Activated CD8-positive, alpha-beta T cell treated with anti-CD3 and anti-CD28 coated beads for 36 hours (primary cell): ENCODE data around the gene EVI2A. TPM values are rescaled to one million over a fixed set of nuclear protein-coding genes. Genes with fewer than 3 reads are reported as not detected.

ENCODE experiments used
- ATAC-seq: fragments of 200-7000 bp; cut with Tn5 transposase; one replicate; pipeline ENCODE4 v1.10.0; 2021; ENCODE audit warnings: mild to moderate bottlenecking, moderate library complexity
- CTCF ChIA-PET: fragments of 350-600 bp; sonication (Branson Sonifier 250); formaldehyde crosslinking; loops from one replicate; lab custom pipeline; 2021; ENCODE audit warnings: antibody characterized with exemption; lab: Charles Lee
- POLR2A ChIA-PET: fragments of 350-600 bp; sonication (Branson Sonifier 250); formaldehyde crosslinking; loops from one replicate; lab custom pipeline; 2021; ENCODE audit warnings: antibody characterized with exemption; lab: Charles Lee
- DNase-seq: peaks from one replicate; pipeline ENCODE4 v3.0.0-alpha.2; 2020
- H3K27ac Mint-ChIP-seq: one replicate; pipeline ENCODE4 v1.8.0; 2021; ENCODE audit warnings: mild to moderate bottlenecking, mixed read lengths
- H3K27me3 Mint-ChIP-seq: one replicate; pipeline ENCODE4 v1.8.0; 2021; ENCODE audit warnings: mixed read lengths
- H3K36me3 Mint-ChIP-seq: one replicate; pipeline ENCODE4 v1.8.0; 2021; ENCODE audit warnings: low read depth, mixed read lengths
- H3K4me1 Mint-ChIP-seq: one replicate; pipeline ENCODE4 v1.8.0; 2021; ENCODE audit warnings: low read depth, mixed read lengths
- H3K4me3 Mint-ChIP-seq: one replicate; pipeline ENCODE4 v1.8.0; 2021; ENCODE audit warnings: mild to moderate bottlenecking, moderate library complexity, mixed read lengths
- H3K9me3 Mint-ChIP-seq: one replicate; pipeline ENCODE4 v1.8.0; 2021; ENCODE audit warnings: mixed read lengths
- intact Hi-C: fragments of 100-400 bp; cut with micrococcal nuclease; formaldehyde crosslinking; loops from one replicate; pipeline ENCODE4 v1.10.0; 2022
- total RNA-seq, 2 experiments: library from RNA; stranded (reverse); gene quantifications; one replicate each; pipeline ENCODE4 v1.2.3, GENCODE V29; 2021
- TF ChIP-seq, protein P1 (sequence below): fragments of 200-600 bp; IDR thresholded peaks from one replicate; pipeline ENCODE4 v1.8.0; 2022; ENCODE audit warnings: antibody characterized with exemption, mild to moderate bottlenecking

The EVI2A gene, protein sequence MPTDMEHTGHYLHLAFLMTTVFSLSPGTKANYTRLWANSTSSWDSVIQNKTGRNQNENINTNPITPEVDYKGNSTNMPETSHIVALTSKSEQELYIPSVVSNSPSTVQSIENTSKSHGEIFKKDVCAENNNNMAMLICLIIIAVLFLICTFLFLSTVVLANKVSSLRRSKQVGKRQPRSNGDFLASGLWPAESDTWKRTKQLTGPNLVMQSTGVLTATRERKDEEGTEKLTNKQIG
- 10 to 100 TPM; 31.7 to 37.0 TPM for total RNA-seq

DNA sequence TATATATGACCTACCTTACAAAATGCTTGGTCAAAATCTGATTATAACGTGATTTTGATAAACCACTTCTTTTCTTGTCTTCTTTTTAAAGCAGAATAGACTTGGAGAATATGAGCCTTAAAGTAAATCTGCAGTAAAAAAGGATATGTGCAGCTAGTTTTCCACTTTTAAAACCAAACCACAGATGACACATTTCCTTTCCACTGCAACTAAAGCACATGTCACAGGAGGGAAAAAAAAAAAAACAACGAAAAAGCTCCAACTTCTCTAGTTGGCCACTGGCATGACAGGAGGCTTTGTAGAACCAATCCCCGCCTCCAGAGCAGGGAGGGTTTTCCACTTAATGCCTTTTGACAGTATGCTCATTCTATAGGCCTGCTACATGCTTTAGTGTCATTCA is at the start of gene EVI2A:
Gene EVI2A, minus strand, starts transcription at position 142 of the 400 bp plus-strand sequence. CDS start 2,609 bp downstream, outside the sequence.
- ATAC-seq: peak; percentile 92
- Mint-ChIP-seq H3K4me1 (peaks cover 20% of the 10 kb centered on the region), H3K4me3 (peak within 1 kb of the TSS; percentile 75), H3K27ac (peak within 1 kb of the TSS; percentile 92), H3K27me3 (no peaks in the 10 kb centered on the region), H3K9me3 (no peaks in the 10 kb centered on the region), H3K36me3 (peaks cover 28% of the 10 kb centered on the region)
- intact Hi-C loops: loop anchor here (1.0 kb wide), 1 partner anchor 10 kb away; no protein-coding TSS in a partner anchor
- ChIA-PET POLR2A (interaction anchor here (5.5 kb wide), 1 partner anchor 13 kb away, joined by 114 read pairs; the partner anchor contains the start of gene EVI2B), CTCF (interaction anchor here (1.7 kb wide), 1 partner anchor 51 kb away, joined by 5 read pairs; no protein-coding TSS in a partner anchor)
- TF ChIP-seq, protein P1, sequence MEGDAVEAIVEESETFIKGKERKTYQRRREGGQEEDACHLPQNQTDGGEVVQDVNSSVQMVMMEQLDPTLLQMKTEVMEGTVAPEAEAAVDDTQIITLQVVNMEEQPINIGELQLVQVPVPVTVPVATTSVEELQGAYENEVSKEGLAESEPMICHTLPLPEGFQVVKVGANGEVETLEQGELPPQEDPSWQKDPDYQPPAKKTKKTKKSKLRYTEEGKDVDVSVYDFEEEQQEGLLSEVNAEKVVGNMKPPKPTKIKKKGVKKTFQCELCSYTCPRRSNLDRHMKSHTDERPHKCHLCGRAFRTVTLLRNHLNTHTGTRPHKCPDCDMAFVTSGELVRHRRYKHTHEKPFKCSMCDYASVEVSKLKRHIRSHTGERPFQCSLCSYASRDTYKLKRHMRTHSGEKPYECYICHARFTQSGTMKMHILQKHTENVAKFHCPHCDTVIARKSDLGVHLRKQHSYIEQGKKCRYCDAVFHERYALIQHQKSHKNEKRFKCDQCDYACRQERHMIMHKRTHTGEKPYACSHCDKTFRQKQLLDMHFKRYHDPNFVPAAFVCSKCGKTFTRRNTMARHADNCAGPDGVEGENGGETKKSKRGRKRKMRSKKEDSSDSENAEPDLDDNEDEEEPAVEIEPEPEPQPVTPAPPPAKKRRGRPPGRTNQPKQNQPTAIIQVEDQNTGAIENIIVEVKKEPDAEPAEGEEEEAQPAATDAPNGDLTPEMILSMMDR: no peak
- peak; percentile 94 for DNase-seq

DNA sequence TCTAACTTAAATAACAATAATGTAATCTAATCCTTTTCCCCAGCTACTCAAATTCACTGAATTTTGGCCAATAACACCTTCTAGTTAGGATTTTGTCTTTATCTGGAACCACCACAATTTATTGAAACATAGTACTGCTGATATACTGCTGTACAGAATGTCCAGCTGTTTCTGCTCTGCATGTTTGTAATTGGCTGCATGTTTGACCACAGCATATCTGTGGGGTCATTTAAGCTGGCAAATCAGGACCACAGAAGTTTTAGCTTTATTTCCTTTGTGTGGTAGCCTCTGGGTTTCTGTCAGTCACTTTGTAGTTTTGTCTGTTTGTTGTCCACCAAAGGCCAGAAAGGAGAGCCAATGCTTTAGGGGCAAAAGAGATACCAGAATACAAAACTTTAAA is 47.8 kb upstream of the EVI2A start:
- peaks cover 2% of the 10 kb centered on the region for H3K36me3 Mint-ChIP-seq
- intact Hi-C loops: no loop called here
- no peaks in the 10 kb centered on the region for H3K27me3 Mint-ChIP-seq
- H3K27ac Mint-ChIP-seq: no peak overlapping the region
- POLR2A ChIA-PET: interaction anchor here (0.6 to 1.2 kb wide), 2 partner anchors 21 to 311 kb away, joined by 3 read pairs; no protein-coding TSS in a partner anchor
- ATAC-seq: no peak
- H3K4me1 Mint-ChIP-seq: peaks cover 22% of the 10 kb centered on the region
- TF ChIP-seq, protein P1: no peak
- no peak for DNase-seq
- CTCF ChIA-PET: interaction anchor here (0.7 to 1.5 kb wide), 5 partner anchors 20 to 160 kb away, joined by 3 to 5 read pairs (median 3); no protein-coding TSS in a partner anchor
- H3K4me3 Mint-ChIP-seq: no peak overlapping the region
- no peaks in the 10 kb centered on the region for H3K9me3 Mint-ChIP-seq

DNA sequence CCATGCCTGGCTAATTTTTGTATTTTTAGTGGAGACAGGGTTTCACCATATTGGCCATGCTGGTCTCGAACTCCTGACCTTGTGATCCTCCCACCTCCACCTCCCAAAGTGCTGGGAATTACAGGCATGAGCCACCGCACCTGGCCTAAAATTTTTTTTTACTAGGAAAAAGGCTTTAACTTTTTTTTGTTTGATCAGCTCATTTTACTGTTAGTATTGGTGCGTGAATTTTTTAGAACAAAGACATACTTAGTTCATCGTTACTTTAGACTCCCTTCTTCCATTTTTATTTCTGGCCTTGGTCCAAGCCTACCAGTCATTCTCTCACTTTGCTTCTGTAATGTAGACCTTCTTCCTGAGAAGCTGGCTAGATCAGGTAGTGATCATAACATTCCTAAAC is 44.7 kb upstream of the EVI2A start:
- DNase-seq (no peak), ATAC-seq (no peak)
- intact Hi-C loops: no loop called here
- TF ChIP-seq, protein P1: no peak
- H3K36me3 Mint-ChIP-seq: peaks cover 5% of the 10 kb centered on the region
- ChIA-PET POLR2A (no interaction called here), CTCF (interaction anchor here (0.8 to 2.2 kb wide), 4 partner anchors 13 to 159 kb away, joined by 3 to 6 read pairs (median 4); no protein-coding TSS in a partner anchor)
- H3K4me3 Mint-ChIP-seq: no peak overlapping the region
- H3K4me1 Mint-ChIP-seq: peaks cover 6% of the 10 kb centered on the region
- H3K27ac Mint-ChIP-seq: no peak overlapping the region
- H3K27me3 Mint-ChIP-seq: no peaks in the 10 kb centered on the region
- no peaks in the 10 kb centered on the region for H3K9me3 Mint-ChIP-seq

DNA sequence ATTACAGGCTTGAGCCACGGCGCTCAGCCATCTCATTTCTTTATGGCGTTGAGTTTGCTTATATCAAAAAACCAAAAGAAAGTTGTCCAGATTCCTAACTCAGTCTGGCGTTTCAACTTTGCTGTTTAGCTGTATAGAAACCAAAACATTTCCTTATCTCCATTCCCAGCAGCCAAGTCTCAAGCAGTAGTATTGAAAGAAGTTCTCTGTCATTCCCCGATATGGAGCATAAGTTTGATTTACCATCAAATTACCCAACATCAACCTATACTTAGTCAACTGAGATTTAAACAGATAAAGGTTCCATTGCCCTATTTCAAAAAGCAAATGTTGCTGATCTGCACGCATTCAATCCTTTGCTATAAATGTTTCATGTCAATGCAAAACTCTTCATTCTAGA is 42.6 kb upstream of the EVI2A start:
- Mint-ChIP-seq H3K4me3 (no peak overlapping the region), H3K9me3 (no peaks in the 10 kb centered on the region), H3K27ac (no peak overlapping the region), H3K4me1 (no peaks in the 10 kb centered on the region), H3K27me3 (no peaks in the 10 kb centered on the region), H3K36me3 (peaks cover 6% of the 10 kb centered on the region)
- intact Hi-C loops: no loop called here
- TF ChIP-seq, protein P1: no peak
- ChIA-PET POLR2A (no interaction called here), CTCF (interaction anchor here (0.6 to 4.3 kb wide), 3 partner anchors 8 to 148 kb away, joined by 3 to 20 read pairs (median 3); no protein-coding TSS in a partner anchor)
- DNase-seq (no peak), ATAC-seq (no peak)

DNA sequence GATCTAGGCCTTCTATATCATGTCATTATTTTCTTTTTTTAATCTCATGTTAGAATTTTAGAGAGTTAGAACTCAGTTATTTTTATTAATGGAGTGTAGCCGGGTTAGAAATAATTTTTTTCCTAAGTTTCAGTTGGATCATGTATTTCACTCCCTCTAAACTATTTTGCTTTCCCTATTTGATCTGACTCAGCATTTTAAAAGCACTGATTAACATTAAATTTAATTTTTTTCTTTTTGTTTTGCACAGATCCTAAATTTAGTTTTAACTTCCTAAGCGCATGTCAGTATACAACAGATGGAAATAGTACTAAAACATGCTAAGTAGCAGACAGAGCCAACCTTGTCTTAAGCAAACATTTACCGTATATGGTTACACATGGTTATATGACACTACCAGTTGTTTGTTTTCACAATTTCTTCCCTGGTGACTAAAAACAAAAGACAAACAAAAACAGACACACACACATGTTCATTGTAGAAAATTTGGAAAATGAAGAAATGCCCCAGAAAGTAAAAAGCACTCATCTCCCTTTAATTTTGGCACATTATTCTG is 36.5 kb upstream of the EVI2A start:
- ChIA-PET CTCF (no interaction called here), POLR2A (no interaction called here)
- H3K27me3 Mint-ChIP-seq: no peaks in the 10 kb centered on the region
- TF ChIP-seq, protein P1: no peak
- peaks cover 12% of the 10 kb centered on the region for H3K36me3 Mint-ChIP-seq
- H3K27ac Mint-ChIP-seq: no peak overlapping the region
- intact Hi-C loops: no loop called here
- H3K9me3 Mint-ChIP-seq: no peaks in the 10 kb centered on the region
- ATAC-seq (no peak), DNase-seq (no peak)
- H3K4me3 Mint-ChIP-seq: no peak overlapping the region
- H3K4me1 Mint-ChIP-seq: no peaks in the 10 kb centered on the region
